HFFc6 (cell line): Measurements from ENCODE around the gene TMEM119. TPM values are rescaled to one million over a fixed set of nuclear protein-coding genes. Genes with fewer than 3 reads are reported as not detected.

Source experiments
- DNase-seq: peaks from one replicate; pipeline ENCODE4 v3.0.0-alpha.2; 2018
- H3K27ac Mint-ChIP-seq: 2 replicates; pipeline ENCODE4 v1.8.0; 2020; ENCODE audit warnings: mild to moderate bottlenecking, mixed read lengths
- H3K27me3 Mint-ChIP-seq: 2 replicates; pipeline ENCODE4 v1.8.0; 2021; ENCODE audit warnings: mild to moderate bottlenecking, moderate library complexity, mixed read lengths; ENCODE audit not compliant: insufficient read depth
- H3K36me3 Mint-ChIP-seq: 2 replicates; pipeline ENCODE4 v1.8.0; 2021; ENCODE audit warnings: low read depth, mixed read lengths
- H3K4me1 Mint-ChIP-seq: 2 replicates; pipeline ENCODE4 v1.8.0; 2020; ENCODE audit warnings: low read depth, mixed read lengths
- H3K4me3 Mint-ChIP-seq: 2 replicates; pipeline ENCODE4 v1.8.0; 2020; ENCODE audit warnings: mild to moderate bottlenecking, moderate library complexity, mixed read lengths
- H3K9me3 Mint-ChIP-seq: 2 replicates; pipeline ENCODE4 v1.8.0; 2020; ENCODE audit warnings: mild to moderate bottlenecking, mixed read lengths
- total RNA-seq, 6 experiments: library from RNA; stranded (reverse); fragmentation: NEBNext Ultra II Directional; extraction: Animal tissue kit (Norgen Biotek cat#: 25700); gene quantifications; 2 replicates in 1 of 6; 3 replicates in 5 of 6; pipeline ENCODE4 v1.2.3, GENCODE V29; 2021
- TF ChIP-seq, protein P1 (sequence below): fragments of 200-600 bp; sonication (generic); IDR thresholded peaks from 2 replicates; pipeline ENCODE4 v1.5.0; 2021; ENCODE audit warnings: antibody characterized with exemption, mild to moderate bottlenecking

Gene TMEM119
- total RNA-seq, 6 experiments from 2014 or later, result 11.9 to 22.2 (median 19.1) TPM

DNA sequence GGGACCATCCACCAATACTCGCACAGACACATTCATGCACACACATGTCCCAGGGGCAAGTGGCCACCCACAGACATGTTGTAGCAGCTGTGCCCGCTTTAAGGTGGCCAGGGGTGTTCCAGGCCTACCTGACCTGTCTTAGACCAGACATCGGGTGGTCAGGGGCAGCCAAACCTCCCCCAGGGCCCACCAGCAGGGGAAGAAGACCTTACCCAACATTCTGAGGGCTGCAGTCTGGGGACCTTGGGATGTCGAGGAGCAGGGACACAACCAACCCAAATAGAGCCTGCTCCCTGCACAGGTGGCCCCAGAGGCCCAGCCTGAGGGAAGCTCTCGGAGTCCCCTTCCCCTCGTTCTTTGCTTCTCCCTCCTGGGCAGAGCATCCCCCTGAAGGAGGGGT is 1.7 kb upstream of the TMEM119 start:
- Mint-ChIP-seq H3K9me3 (no peaks in the 10 kb centered on the region), H3K27me3 (peaks cover 6% of the 10 kb centered on the region), H3K27ac (no peak overlapping the region), H3K36me3 (no peaks in the 10 kb centered on the region), H3K4me3 (no peak overlapping the region), H3K4me1 (no peaks in the 10 kb centered on the region; the same call in 1 of the 2 replicates)
- no peak for DNase-seq
- TF ChIP-seq, protein P1, sequence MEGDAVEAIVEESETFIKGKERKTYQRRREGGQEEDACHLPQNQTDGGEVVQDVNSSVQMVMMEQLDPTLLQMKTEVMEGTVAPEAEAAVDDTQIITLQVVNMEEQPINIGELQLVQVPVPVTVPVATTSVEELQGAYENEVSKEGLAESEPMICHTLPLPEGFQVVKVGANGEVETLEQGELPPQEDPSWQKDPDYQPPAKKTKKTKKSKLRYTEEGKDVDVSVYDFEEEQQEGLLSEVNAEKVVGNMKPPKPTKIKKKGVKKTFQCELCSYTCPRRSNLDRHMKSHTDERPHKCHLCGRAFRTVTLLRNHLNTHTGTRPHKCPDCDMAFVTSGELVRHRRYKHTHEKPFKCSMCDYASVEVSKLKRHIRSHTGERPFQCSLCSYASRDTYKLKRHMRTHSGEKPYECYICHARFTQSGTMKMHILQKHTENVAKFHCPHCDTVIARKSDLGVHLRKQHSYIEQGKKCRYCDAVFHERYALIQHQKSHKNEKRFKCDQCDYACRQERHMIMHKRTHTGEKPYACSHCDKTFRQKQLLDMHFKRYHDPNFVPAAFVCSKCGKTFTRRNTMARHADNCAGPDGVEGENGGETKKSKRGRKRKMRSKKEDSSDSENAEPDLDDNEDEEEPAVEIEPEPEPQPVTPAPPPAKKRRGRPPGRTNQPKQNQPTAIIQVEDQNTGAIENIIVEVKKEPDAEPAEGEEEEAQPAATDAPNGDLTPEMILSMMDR, result no peak

DNA sequence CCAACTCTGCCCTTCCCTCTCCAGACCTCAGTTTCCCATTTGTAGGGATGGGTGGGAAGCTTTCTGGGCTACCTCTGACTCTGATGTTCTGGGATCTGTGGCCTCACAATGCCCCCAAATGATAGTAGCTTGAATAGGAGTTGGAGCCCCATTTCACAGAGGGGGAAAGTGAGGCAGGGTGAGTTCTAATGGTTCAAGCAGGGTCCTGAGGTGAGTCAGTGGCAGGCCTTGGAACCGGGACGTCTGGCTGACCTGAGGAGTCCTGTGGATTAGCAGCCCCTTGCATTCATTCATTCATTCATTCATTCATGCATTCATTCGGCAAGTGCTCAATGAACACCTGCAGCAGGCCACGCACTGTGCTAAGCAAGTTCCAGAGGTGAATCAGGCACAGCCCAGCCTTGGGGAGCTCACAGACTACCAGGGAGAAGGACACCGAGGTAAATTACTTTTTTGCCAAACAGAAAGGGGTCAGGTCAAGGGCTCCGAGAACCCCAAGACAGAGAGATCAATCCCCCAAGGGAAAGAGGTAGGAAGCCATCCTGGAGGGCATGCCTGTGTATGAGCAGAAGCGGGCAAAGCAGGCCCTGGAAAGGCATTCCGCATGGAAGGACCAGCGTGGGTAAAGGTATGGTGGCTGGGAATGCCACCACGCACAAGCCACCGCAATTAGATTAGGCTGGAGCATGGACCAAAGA is 818 bp upstream of the TMEM119 start:
- TF ChIP-seq, protein P1, result no peak
- H3K36me3 Mint-ChIP-seq, result no peaks in the 10 kb centered on the region
- H3K9me3 Mint-ChIP-seq, result no peaks in the 10 kb centered on the region

DNA sequence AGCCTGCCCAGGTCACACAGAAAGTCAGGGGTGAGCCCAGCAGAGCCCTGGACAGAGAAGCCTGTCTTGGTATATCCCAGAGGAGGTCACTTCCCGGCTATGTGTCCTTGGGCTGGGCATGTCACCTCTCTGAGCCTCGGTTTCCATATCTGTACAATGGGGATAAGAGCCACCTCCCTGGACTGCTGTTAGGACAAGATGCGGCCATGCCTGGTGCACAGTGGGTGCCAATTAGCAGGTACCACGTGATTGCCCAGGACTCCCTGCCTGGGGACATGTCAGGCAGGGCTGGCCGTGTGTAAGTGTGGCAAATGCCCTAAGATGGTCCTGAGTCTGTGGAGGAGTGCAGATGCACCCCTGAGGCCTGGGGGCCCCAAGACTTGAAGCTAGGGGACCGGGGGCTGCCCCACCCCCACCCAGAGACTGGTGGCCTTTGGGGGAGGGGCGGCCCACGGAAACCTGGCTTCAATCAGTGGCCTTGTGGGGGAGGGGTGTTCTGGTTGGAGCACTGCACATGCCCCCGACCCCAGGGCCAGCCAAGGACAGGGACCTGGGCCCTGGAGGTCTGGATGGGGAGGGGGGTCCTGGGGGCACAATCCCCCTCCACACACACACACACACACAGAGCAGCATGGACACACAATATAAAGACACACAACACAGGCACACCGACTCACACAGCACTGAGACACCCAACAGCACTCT is 878 bp downstream of the TMEM119 start:
- Mint-ChIP-seq H3K9me3 (no peaks in the 10 kb centered on the region), H3K4me1 (no peaks in the 10 kb centered on the region; the same call in 1 of the 2 replicates), H3K27me3 (peaks cover 4% of the 10 kb centered on the region), H3K4me3 (peak overlapping the region; percentile 84), H3K36me3 (no peaks in the 10 kb centered on the region), H3K27ac (no peak overlapping the region; the same call in 1 of the 2 replicates)
- TF ChIP-seq, protein P1, result no peak
- no peak for DNase-seq

More for the DNA sequence above, 818 bp upstream of the TMEM119 start:
- peaks cover 5% of the 10 kb centered on the region for H3K27me3 Mint-ChIP-seq
- no peak overlapping the region for H3K4me3 Mint-ChIP-seq
- no peak for DNase-seq
- no peak overlapping the region for H3K27ac Mint-ChIP-seq
- H3K4me1 Mint-ChIP-seq, result no peaks in the 10 kb centered on the region; the same call in 1 of the 2 replicates

DNA sequence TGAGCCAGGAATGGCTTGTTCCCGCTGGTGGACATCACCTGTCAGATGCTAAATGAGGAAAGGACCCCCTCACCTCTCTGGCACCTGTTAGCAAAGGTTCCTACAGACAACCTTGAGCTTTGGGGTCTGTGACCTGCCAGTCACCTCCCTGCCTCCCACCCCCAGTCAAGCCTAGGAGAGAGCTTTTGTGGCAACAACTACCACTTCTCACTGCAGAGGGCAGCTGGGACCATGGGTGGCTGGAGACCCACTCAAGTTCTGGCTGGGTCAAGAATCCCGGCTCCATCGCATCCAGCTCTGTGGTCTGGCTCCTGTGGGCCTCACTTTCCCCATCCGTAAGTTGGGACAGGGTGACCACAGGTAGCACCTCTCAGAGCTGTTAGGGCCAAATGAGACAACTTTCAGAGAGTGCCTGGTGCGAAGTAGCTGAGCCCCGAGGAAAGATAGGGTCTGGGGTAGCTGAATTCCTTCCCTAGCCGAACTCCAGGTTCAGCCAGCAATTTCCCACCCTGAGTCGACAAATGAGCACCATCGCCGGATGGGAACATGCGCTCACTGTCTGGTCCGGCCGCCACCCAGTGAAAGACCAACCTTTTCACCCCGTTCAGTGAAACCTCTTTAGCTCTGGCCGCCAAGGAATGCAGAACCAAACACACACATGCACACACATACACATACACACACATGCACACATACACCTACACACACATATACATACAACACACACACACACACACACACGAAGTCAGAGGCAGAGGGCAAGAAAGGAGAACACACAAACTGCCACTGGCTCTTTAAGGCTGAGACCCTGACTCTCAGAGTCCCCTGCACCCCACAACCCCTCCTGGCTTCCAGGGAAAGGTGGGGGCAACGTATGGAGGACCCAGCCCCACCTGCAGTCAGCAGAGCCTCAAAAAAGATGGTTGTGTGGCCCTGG is 1.9 kb downstream of the TMEM119 start:
- TF ChIP-seq, protein P1, result no peak
- no peaks in the 10 kb centered on the region for H3K36me3 Mint-ChIP-seq
- no peaks in the 10 kb centered on the region for H3K9me3 Mint-ChIP-seq
- H3K27me3 Mint-ChIP-seq, result peaks cover 4% of the 10 kb centered on the region
- no peak for DNase-seq
- no peak overlapping the region for H3K4me3 Mint-ChIP-seq
- no peak overlapping the region for H3K27ac Mint-ChIP-seq
- no peaks in the 10 kb centered on the region; the same call in 1 of the 2 replicates for H3K4me1 Mint-ChIP-seq

DNA sequence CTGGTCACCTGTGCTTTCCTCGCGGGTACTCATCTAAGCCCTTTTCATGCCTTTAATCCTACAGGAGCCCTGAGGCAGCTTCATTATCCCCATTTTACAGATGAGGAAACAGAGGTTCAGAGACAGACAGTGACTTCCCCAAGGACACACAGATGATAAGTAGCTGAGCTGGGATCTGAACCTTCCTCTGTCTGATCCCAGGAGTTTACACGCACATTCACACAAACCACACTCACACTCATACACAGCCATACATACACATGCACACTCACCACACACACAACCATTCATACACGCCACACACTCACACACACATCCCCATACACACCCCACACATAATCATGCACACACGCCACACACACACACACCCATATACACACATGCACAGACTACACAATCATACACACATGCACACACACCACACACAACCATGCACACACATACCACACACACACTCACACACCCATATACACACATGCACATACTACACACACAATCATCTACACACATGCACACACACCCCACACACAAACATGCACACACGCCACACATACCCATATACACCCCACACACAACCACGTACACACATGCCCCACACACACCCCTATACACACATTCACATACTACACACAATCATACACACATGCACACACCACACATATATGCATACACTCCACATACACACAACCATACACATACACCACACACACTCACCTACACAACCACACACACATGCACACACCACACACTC is 2.7 kb downstream of the TMEM119 start:
- H3K27me3 Mint-ChIP-seq, result peaks cover 2% of the 10 kb centered on the region; the same call in 1 of the 2 replicates
- no peak for DNase-seq
- H3K4me3 Mint-ChIP-seq, result no peak overlapping the region
- H3K4me1 Mint-ChIP-seq, result no peaks in the 10 kb centered on the region; the same call in 1 of the 2 replicates
- no peaks in the 10 kb centered on the region for H3K9me3 Mint-ChIP-seq
- H3K36me3 Mint-ChIP-seq, result no peaks in the 10 kb centered on the region
- H3K27ac Mint-ChIP-seq, result no peak overlapping the region
- TF ChIP-seq, protein P1, result no peak
